ENCODE results near the gene DNAJB11. TPM values are rescaled to one million over a fixed set of nuclear protein-coding genes. Genes with fewer than 3 reads are reported as not detected.

Gene DNAJB11
- total and polyA plus RNA-seq, 2 donors from 2014 or later, result 45.0 to 46.4 TPM

DNA sequence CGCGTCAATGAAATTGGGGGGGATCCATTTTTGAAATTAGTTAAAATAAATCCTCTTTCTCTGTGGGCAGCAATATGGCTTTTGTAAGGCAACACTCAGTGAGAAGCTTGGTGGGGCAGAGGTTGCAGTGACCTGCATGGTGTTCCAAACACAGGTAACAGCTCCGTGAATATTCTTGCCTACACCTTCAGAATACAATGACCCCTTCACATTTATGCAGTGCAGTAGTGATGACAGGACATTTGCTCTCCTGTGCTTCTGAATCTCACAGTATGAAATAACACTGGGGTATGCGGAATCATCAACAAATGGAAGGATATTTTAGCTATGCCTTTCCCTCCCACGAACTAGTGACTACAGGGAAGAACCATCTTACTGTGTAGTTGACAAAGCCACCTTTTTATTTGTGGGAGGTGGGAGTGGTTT lies 49.3 kb downstream of the DNAJB11 start:
- TF ChIP-seq, protein P1, sequence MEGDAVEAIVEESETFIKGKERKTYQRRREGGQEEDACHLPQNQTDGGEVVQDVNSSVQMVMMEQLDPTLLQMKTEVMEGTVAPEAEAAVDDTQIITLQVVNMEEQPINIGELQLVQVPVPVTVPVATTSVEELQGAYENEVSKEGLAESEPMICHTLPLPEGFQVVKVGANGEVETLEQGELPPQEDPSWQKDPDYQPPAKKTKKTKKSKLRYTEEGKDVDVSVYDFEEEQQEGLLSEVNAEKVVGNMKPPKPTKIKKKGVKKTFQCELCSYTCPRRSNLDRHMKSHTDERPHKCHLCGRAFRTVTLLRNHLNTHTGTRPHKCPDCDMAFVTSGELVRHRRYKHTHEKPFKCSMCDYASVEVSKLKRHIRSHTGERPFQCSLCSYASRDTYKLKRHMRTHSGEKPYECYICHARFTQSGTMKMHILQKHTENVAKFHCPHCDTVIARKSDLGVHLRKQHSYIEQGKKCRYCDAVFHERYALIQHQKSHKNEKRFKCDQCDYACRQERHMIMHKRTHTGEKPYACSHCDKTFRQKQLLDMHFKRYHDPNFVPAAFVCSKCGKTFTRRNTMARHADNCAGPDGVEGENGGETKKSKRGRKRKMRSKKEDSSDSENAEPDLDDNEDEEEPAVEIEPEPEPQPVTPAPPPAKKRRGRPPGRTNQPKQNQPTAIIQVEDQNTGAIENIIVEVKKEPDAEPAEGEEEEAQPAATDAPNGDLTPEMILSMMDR (IDR thresholded peaks at IDR 0.05; ENCODE audit: borderline replicate concordance, extremely low read depth, insufficient read depth), result no peak
- no peaks in the 10 kb centered on the region for H3K27me3 ChIP-seq (ENCODE audit: control insufficient read depth, insufficient read depth, low read length)
- no peak overlapping the region for H3K9ac ChIP-seq (ENCODE audit: low read length in 3 of 3)
- DNase-seq (no peak), FAIRE-seq (no peak)
- H3K4me1 ChIP-seq (ENCODE audit: control insufficient read depth in 2 of 3, insufficient read depth in 2 of 3, low read depth in 1 of 3, low read length in 3 of 3), result peaks cover 0 to 5% (median 0%) of the 10 kb centered on the region in 3 donors
- H3K36me3 ChIP-seq (ENCODE audit: control insufficient read depth in 2 of 3, insufficient read depth in 3 of 3, low read length in 3 of 3), result no peaks in the 10 kb centered on the region
- H3K27ac ChIP-seq (ENCODE audit: low read depth in 2 of 2, low read length in 2 of 2), result no peak overlapping the region
- intact Hi-C loops (cut with DNase I), result loop anchor here (10.0 kb wide), 1 partner anchor 645 kb away; no protein-coding TSS in a partner anchor
- H3K4me3 ChIP-seq (ENCODE audit: low read length in 3 of 3), result no peak overlapping the region
- no peaks in the 10 kb centered on the region for H3K9me3 ChIP-seq (ENCODE audit: control insufficient read depth in 2 of 3, insufficient read depth in 1 of 3, low read length in 3 of 3)

DNA sequence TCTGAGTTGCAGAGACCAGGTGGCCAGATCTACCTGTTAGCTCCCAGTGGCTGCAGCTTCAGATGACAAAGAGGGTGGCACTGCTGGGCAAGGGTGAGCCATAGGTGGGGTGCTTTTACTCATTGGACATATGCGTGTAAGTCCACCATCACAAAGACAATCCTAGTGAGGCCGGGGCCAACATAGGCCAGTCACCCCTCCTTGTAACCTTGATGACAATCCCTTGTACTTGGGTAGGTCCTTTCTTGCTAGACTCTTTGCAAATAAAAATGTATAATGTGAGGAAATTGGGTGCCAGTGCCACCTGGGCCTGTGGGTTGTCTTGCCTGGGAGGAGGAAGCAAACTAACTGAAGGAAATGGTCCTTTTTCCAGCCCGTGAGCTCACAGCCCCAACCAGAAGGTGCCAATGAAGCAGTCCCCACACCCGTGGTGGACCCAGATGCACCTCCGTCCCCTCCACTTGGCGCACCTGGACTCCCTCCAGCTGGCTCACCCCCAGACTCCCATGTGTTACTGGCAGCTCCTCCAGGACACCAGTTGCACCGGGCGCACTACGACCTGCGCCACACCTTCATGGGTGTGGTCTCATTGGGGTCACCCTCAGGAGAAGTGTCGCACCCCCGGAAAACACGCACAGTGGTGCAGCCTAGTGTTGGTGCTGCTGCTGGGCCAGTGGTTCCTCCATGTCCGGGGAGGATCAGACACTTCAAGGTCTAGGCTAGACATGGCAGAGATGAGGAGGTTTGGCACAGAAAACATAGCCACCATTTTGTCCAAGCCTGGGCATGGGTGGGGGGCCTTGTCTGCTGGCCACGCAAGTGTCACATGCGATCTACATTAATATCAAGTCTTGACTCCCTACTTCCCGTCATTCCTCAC lies 49.9 kb downstream of the DNAJB11 start:
- H3K4me1 ChIP-seq (ENCODE audit: control insufficient read depth in 2 of 3, insufficient read depth in 2 of 3, low read depth in 1 of 3, low read length in 3 of 3), result peaks cover 0 to 5% (median 0%) of the 10 kb centered on the region in 3 donors
- no peaks in the 10 kb centered on the region for H3K27me3 ChIP-seq (ENCODE audit: control insufficient read depth, insufficient read depth, low read length)
- no peak overlapping the region for H3K9ac ChIP-seq (ENCODE audit: low read length in 3 of 3)
- H3K27ac ChIP-seq (ENCODE audit: low read depth in 2 of 2, low read length in 2 of 2), result no peak overlapping the region
- no peaks in the 10 kb centered on the region for H3K9me3 ChIP-seq (ENCODE audit: control insufficient read depth in 2 of 3, insufficient read depth in 1 of 3, low read length in 3 of 3)
- no peak for FAIRE-seq
- H3K4me3 ChIP-seq (ENCODE audit: low read length in 3 of 3), result no peak overlapping the region
- H3K36me3 ChIP-seq (ENCODE audit: control insufficient read depth in 2 of 3, insufficient read depth in 3 of 3, low read length in 3 of 3), result no peaks in the 10 kb centered on the region
- TF ChIP-seq, protein P1 (IDR thresholded peaks at IDR 0.05; ENCODE audit: borderline replicate concordance, extremely low read depth, insufficient read depth), result no peak
- intact Hi-C loops (cut with DNase I), result no loop called here
- DNase-seq, result no peak

DNA sequence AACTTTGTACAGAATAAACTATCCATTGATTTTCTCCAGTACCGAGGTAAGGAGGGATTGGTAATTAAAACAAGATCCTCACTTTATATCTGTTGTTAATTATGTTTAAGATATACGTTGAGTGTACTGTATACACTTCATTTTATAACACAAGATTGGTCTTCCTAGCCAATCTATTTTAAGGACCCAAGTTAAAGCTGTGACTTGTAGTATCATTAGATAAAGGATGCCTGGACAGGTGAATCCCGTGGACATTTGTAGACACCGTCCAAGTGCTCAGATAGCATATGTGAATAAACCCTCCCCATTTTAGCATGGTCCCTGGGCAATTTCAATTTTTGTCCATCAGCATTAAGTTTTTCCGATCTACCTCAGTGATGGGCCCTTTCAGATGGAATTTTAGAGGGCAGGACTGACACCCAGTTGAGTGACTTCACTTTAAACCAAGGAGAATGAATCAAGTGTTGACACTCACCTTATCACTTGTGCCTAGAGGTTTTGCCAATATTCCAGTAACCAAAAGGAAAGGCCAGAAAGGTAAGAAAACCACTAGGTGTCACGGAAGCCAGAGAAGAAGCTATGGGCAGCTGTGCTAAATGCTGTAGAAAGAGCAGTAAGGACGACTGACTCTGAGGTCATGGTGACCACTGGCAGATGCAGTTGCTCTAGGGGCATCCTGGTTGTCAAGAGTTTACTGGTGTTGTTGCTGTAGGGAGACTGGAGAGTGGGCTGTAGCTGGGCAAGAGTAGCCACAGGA lies 51.6 kb downstream of the DNAJB11 start:
- Histone ChIP-seq H3K27me3 (ENCODE audit: control insufficient read depth, insufficient read depth, low read length) (no peaks in the 10 kb centered on the region), H3K36me3 (ENCODE audit: control insufficient read depth in 2 of 3, insufficient read depth in 3 of 3, low read length in 3 of 3) (no peaks in the 10 kb centered on the region), H3K9me3 (ENCODE audit: control insufficient read depth in 2 of 3, insufficient read depth in 1 of 3, low read length in 3 of 3) (no peaks in the 10 kb centered on the region), H3K27ac (ENCODE audit: low read depth in 2 of 2, low read length in 2 of 2) (no peak overlapping the region), H3K4me3 (ENCODE audit: low read length in 3 of 3) (no peak overlapping the region), H3K4me1 (ENCODE audit: control insufficient read depth in 2 of 3, insufficient read depth in 2 of 3, low read depth in 1 of 3, low read length in 3 of 3) (peaks cover 0 to 5% (median 0%) of the 10 kb centered on the region in 3 donors), H3K9ac (ENCODE audit: low read length in 3 of 3) (no peak overlapping the region)
- intact Hi-C loops (cut with DNase I), result no loop called here
- no peak for DNase-seq
- TF ChIP-seq, protein P1 (IDR thresholded peaks at IDR 0.05; ENCODE audit: borderline replicate concordance, extremely low read depth, insufficient read depth), result no peak
- FAIRE-seq, result no peak

All from kidney (tissue), 14 donors.